Hematopoietic multipotent progenitor cell treated with erythropoietin and hydrocortisone succinate and interleukin-3 and kit ligand, for 15 days (in vitro differentiated cells): Measurements from ENCODE around the gene PTPN11.
"Not testable (repeated sequence)": the region's sequence is repeated elsewhere in the genome, so short reads cannot be mapped to it uniquely, and the experiment has no call there.

Source experiments
- DNase-seq: peaks from one replicate; pipeline ENCODE4 v3.0.0-alpha.2; 2015; ENCODE audit warnings: low spot score

Gene PTPN11

DNA sequence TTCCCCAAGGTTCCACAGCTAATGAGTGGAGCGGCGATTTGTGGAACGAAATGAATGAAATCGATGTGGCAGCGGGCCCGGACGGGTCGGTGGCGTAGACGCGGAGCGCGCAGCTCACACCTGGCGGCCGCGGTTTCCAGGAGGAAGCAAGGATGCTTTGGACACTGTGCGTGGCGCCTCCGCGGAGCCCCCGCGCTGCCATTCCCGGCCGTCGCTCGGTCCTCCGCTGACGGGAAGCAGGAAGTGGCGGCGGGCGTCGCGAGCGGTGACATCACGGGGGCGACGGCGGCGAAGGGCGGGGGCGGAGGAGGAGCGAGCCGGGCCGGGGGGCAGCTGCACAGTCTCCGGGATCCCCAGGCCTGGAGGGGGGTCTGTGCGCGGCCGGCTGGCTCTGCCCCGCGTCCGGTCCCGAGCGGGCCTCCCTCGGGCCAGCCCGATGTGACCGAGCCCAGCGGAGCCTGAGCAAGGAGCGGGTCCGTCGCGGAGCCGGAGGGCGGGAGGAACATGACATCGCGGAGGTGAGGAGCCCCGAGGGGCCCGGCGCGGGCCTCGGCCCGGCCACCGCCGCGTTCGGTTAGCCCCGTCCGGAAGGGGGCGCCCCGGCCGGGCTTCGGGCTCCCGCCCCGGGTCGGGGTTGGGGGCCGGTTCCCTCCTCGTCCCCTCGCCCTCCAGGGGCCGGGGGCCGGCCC, at the start of gene PTPN11:
Gene PTPN11 (plus strand): TSS at position 340 of the 689 bp plus-strand sequence. CDS start 165 bp downstream, at position 505.
- peak; percentile 80 for DNase-seq

DNA sequence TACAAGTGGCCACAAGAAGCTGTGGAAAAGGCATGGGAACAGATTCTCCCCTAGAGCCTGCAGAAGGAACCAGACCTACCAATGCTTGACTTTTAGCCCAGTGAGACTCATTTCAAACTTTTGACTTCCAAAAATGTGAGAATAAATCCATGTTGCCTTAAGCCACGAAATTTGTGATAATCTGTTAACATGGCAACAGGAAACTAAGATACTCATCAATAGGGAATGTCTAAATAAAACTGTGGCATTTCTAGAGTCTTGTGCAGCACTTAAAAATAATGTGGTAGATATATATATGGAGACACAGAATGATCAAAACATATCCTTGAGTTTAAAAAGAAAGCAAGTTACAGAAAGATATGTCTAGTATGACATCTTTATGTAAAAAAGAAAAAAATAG, 48.5 kb upstream of the PTPN11 start:
- no peak for DNase-seq

DNA sequence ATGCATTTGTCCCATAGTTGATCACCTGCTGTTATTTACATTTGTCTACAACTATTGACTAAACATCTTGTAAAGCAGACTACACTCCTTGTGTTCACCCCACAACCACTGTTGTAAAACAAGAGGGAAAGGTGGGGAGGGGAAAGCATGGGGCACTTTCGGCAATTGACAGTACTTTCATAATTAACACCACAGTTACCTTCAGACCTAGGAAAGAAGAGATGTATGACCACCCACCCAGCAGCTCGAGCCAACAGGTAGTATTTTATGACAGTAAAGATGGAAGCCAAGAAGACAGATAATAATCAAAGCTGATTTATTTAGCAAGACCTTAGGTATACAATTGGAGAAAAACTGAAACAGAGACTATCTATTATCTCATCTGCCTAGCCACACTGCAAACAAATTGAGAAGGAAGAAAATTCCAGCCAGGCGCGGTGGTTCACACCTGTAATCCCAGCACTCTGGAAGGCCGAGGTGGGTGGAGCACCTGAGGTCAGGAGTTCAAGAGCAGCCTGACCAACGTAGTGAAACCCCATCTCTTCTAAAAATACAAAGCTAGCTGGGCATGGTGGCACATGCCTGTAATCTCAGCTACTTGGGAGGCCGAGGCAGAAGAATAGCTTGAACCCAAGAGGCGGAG, 47.8 kb upstream of the PTPN11 start:
- DNase-seq = no peak

DNA sequence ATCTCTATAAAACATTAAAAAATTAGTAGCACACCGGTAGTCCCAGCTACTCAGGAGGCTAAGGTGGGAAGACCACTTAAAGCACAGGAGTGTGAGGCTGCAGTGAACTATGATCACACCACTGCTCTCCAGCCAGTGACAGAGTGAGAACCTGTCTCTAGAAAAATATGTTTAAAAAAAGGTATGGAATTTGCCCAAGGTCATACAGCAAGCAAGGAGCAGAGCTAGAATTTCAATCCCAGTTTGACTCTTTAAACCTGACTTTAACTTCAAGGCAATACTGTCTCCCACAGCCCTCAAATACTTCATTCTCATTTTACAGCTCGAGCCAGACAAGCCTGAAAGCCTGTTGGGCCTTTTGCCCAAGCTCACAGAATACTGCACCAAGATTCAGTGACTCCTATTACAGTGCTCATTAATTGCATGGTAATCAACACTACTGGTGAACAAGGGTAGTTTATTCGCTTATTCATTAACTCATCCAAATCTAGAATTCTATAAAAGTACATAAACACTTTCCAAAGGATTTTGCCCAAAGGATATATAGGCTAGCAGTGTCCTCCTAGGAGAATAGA, 44.5 kb upstream of the PTPN11 start:
- DNase-seq = no peak

DNA sequence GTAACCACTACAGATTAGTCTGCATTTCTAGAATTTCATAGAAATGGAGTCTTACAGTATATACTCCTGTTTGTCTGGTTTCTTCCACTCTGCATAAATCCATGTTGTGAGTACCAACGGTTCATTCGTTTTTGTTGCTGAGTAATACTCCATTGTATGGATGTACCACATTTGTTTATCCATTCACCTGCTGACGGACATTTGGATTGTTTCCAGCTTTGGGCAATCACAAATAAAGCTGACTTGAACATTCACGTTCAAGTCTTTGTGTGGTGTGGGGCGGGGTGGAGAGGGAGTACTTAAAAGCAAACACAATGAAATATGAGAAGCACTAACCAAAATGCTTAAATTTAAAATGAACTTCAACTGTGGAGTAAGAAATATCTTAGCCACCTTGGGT, 43.6 kb upstream of the PTPN11 start:
- DNase-seq = no peak

DNA sequence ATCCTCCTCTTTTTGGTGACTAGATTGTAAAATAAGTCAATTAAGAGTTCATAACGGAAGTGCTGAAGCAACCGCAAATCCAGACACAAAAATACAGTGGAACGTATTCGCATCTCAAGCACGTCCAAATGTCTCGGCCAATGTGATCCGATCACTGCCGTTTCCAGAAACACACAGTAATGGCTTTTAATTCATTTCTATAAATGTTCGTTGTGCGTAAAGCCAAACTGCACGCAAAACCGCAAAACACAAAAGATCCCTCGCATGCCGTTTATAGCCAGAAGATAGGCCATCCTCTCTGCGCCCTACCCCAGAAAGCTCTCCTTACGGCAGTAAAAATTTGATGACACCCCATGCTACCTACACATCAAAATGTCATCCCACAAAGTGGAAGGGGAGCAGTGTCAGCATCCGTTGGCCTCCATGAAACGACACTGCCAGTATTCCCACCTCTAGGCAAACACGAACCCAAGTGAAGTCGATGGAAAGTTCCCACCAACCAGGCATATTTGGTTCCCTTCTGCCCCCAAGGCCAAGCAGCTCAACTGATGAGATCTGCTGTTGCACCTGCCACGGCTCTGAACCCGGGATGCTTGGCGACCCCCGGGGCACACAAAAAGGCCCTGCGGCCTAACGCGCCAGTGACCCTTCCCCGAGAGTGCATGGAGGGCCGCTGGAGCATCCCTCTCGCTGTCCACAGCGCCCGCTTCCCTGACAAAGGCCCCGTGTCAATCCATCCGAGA, 37.9 kb upstream of the PTPN11 start:
- no peak for DNase-seq

DNA sequence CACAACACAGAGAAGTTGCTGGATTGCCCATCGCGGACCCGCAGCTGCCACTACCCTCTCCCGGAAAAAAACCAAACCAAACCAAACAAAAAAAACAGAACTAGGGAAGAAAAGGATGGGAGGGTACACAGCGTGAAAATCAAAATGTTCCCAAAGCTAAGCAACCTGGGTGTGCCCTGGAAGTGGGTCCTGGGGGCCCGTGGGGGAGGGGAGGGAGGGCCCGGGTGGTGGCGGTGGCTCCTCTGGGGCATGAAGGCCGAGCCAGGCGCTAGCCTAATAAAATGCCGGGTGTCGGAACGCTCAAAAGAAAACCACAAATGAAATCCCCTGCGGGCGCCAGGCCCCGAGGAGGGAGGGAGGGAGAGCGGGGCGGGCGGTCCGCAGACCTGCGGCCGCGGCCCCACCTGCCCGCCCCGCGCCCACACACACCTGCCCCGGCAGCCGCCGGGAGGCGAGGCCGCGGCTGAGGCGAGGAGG, 37.3 kb upstream of the PTPN11 start:
- peak; percentile 36 for DNase-seq

DNA sequence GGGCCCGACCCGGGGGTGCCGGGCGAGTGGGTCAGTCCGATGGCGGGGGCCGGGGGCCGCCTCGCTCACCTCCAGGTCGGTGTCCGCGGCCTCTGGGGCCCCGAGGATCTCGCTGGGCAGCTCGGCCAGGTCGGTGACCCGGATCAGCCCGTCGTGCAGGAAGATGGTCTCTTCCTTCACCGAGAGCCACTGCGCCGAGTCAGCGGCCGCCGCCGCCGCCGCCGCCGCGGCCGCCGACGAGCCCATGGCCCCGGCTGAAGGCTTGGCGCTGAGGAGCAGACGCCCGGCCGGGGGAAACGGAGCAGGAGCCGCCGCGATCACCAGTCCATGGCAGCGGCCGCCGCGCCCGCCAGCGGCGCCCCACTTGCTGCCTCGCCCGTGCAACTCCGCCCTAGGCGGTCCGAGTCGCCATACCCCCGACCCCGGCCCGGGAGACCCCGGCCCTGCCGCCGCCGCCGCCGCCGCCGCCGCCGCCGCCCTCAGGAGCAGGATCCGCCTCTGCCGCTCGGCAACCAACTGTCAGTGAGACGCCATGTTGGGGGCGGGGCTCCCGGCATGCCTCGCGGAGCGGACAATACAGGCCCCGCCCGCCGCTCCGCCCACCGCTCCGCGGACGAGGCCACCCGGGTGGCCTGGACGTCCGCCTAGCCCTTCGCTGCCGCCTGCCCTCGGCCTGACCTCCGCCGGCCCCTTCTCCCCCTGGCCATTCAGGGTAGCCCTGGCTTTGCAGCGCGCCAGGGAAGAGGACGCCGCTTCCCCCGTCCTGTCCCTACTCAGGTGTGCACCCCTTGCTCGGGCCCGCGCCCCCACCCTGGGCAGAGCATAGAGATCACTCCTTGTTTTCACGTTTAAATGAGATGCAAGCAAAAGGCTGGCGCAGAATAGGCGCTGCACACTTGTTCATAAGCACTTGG, 36.6 kb upstream of the PTPN11 start, which contains the start of gene HECTD4:
Gene HECTD4 (minus strand): TSS at position 549 of the 914 bp plus-strand sequence. CDS start 303 bp downstream, at position 246.
- peak; percentile 93 for DNase-seq

DNA sequence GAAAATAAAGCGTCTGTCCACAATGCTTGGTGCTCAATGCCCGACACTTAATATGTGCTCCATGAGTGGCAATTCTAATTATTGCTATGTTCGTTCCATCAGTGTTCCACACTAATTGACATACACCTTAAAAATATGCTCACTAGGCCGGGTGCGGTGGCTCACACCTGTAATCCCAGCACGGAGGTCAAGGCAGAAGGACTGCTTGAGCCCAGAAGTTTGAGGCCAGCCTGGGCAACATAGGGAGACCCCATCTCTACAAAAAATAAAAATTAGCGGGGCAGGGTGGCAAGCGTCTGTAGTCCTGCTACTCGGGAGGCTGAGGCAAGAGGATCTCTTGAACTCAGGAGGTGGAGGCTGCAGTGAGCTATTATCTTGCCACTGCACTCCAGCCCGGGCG, 35.9 kb upstream of the PTPN11 start:
- no peak for DNase-seq

DNA sequence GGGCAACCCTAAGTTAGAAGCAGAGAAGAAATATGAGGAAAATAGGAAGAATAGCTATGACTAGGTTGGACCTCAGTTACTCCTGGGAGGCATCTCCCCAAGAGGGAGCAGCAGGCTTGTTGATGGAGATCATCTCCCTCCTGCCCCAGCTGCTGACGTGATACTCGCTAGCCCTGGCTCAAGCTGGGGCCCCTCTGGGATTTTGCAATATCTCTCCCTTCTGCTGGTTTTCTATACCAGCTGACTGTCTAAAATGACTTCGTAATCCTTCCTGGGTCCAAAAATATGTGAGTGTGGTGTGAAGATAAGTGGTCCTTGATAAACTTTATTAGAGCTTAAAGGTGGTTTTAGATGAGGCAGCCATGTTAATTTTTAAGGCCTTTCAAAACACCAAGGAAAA, 32.0 kb upstream of the PTPN11 start:
- DNase-seq = peak; percentile 95

DNA sequence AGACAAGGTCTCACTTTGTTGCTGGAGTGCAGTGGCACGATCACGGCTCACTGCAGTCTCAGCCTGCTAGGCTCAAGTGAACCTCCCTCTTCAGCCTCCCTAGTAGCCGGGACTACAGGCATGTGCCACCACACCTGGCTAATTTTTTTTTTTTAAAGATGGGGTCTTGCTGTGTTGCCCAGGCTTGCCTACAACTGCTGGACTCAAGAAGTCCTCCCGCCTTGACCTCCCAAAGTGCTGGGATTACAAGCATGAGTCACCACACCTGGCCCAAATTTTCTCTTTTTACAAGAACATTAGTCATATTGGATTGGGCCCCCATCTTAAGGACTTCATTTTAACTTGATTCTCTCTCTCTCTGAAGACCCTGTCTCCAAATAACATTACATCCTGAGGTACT, 29.5 kb upstream of the PTPN11 start:
- no peak for DNase-seq

DNA sequence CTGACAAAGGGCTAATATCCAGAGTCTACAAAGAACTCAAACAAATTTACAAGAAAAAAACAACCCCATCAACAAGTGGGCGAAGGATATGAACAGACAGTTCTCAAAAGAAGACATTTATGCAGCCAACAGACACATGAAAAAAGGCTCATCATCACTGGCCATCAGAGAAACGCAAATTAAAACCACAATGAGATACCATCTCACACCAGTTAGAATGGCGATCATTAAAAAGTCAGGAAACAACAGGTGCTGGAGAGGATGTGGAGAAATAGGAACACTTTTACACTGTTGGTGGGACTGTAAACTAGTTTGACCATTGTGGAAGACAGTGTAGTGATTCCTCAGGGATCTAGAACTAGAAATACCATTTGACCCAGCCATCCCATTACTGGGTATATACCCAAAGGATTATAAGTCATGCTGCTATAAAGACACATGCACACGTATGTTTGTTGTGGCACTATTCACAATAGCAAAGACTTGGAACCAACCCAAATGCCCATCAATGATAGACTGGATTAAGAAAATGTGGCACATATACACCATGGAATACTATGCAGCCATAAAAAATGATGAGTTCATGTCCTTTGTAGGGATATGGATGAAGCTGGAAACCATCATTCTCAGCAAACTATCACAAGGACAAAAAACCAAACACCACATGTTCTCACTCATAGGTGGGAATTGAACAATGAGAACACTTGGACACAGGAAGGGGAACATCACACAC, 28.7 kb upstream of the PTPN11 start:
- DNase-seq = not testable (repeated sequence)

DNA sequence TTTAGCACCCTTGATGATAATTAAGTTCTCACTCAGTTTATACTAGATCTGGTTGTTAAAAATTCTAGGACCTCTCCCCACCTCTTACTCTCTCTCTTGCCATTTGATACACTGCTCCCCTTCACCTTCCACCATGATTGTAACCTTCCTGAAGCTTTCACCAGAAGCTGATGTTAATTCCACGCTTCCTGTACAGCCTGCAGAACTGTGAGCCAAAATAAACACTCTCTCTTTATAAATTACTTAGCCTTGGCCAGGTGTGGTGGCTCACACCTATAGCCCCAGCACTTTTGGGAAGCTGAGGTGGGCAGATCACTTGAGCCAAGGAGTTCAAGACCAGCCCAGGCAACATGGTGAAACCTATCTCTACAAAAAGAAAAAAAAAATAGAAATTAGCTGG, 25.4 kb upstream of the PTPN11 start:
- DNase-seq = no peak

DNA sequence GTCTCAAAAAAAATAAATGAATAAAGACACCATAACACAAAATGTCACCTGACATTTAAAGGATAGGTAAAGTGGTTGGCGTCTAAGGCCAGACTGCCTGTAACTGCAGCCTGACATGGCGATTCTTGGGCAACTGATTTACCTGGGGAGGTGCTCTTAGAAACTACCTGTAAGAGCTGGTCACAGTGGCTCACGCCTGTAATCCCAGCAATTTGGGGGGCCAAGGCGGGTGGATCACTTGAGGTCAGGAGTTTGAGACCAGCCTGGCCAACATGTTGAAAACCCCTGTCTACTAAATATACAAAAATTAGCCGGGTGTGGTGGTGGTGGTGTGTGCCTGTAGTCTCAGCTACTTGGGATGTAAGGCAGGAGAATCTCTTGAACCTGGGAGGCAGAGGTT, 17.7 kb upstream of the PTPN11 start:
- DNase-seq = no peak

DNA sequence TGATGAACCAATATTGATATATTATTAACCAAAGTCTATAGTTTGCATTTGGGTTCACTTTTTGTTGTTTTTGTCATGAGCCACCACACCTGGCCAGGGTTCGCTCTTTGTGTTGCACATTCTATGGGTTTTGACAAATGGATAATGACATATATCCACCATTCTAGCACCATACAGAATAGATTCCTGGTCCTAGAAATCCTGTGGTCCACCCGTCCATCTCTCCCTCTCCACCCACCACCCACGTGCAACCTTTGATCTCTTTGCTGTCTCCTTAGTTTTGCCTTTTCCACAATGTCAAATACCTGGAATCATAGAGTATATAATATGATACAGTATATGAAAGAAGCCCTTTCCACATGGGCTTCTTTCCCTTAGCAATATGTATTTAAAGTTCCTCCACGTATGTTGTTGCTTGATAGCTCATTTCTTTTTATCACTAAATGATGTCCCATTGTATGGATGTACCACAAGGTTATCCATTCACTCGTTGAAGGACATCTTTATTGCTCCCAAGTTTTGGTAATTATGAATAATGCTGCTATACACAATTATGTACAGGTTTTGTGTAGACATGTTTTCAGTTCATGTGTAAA, 16.7 kb upstream of the PTPN11 start:
- no peak for DNase-seq

DNA sequence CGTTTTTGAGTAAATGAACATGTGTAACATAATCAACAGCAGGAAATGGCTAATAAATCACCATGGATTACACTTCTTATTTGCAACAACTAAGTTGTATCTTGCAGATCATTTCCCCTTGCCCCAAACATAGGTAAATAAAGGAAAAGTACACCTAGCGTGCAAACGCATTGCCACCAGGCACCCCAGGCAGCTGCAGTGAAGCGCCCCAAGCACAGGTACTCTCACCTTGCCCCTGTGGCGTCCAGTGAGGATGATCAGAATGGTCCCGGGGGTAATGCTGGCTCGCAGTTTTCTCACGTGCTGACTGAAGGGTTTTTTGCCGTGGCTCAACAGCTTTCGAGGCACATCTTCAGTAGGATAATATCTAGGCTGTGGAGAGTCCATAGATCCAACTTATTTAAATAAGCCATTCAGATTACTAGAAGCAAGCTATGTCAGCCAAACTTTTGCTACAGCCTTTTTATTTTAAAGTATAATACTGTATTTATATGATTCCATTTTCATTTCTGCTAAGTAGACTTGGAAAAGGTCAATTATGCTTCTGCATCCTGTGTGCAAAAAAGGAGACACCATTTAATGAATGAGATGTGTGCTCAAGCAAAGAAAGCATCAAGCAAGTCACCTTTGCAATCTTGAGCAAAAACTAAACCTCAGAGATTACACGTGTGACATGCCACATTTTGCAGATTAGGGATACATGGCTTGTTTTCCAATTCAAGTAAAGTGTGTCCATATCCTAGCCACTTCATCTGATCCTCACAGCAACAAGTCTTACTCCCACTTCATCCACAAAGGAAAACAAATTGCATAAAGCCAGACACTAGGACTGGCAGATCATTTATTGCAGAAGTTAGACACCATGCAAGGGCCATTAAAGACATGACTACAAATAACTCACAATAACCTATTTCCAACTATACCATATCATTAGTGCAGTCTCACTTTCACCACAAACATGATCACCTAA, 11.9 kb upstream of the PTPN11 start:
- DNase-seq = no peak

DNA sequence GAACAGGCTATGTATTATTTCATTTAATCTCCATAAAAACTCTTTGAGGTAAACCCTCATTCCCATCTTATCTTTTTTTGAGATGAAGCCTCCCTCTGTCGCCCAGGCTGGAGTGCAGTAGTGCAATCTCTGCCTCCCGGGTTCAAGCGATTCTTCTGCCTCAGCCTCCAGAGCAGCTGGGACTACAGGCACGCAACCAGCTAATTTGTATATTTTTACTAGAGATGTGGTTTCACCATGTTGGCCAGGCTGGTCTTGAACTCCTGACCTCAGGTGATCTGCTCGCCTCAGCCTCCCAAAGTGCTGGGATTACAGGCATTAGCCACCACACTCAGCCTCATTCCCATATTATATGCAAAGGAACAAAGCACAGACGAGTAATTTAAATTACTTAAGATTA, 11.1 kb upstream of the PTPN11 start:
- not testable (repeated sequence) for DNase-seq

DNA sequence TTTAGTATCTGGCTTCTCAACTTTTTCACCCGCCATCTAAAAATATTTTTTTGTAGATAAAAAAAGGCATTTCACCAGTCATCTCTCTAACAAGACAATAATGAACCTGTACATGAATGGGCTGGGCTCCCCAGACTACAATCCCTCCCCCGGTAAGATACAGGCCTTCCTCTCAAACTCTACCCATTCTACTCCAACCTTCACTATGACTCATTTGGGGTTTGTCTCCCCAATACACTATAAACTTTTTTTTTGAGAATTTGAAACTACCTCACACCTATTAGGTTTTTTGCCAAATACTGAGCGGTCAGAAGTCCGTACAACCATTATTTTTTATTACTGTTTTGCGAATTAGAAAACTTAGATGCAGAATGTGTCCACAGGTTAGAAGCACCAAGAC, 10.1 kb upstream of the PTPN11 start:
- DNase-seq = no peak
